Naive B cell (primary cell): ENCODE measurements around the gene C6orf136. TPM values are rescaled to one million over a fixed set of nuclear protein-coding genes. Genes with fewer than 3 reads are reported as not detected.
"Not testable (repeated sequence)": the region's sequence is repeated elsewhere in the genome, so short reads cannot be mapped to it uniquely, and the experiment has no call there.

Source experiments
- ATAC-seq, 2 donors: fragments of 150-1000 bp; cut with Tn5 transposase; 2 replicates each; pipeline ENCODE4 v1.10.0; 2021; ENCODE audit warnings: low read depth in 2 of 2, mild to moderate bottlenecking in 2 of 2, moderate library complexity in 2 of 2
- DNase-seq: peaks from one replicate; pipeline ENCODE4 v3.0.0; 2022
- H3K27ac Mint-ChIP-seq, 6 donors: one replicate each; pipeline ENCODE4 v1.8.0; 2020 to 2022; ENCODE audit warnings: mild to moderate bottlenecking in 6 of 6, mixed read lengths in 6 of 6, moderate library complexity in 5 of 6, inconsistent platforms in 2 of 6
- H3K27me3 Mint-ChIP-seq, 3 donors: one replicate each; pipeline ENCODE4 v1.8.0; 2021 to 2022; ENCODE audit warnings: mixed read lengths in 3 of 3, mild to moderate bottlenecking in 1 of 3
- H3K36me3 Mint-ChIP-seq, 2 donors: one replicate each; pipeline ENCODE4 v1.8.0; 2020 to 2022; ENCODE audit warnings: mixed read lengths in 2 of 2, inconsistent platforms in 1 of 2, mild to moderate bottlenecking in 1 of 2
- H3K4me1 Mint-ChIP-seq, 3 donors: one replicate each; pipeline ENCODE4 v1.8.0; 2020 to 2022; ENCODE audit warnings: mixed read lengths in 3 of 3, inconsistent platforms in 1 of 3, mild to moderate bottlenecking in 1 of 3, moderate library complexity in 1 of 3
- H3K4me3 Mint-ChIP-seq, 8 donors: one replicate each; pipeline ENCODE4 v1.8.0; 2020 to 2022; ENCODE audit warnings: mild to moderate bottlenecking in 8 of 8, mixed read lengths in 8 of 8, moderate library complexity in 8 of 8, inconsistent platforms in 2 of 8
- H3K9me3 Mint-ChIP-seq, 7 donors: one replicate each; pipeline ENCODE4 v1.8.0; 2020 to 2022; ENCODE audit warnings: mixed read lengths in 7 of 7, mild to moderate bottlenecking in 5 of 7, inconsistent platforms in 2 of 7, moderate library complexity in 1 of 7
- polyA plus RNA-seq, 6 donors: library from polyadenylated mRNA; unstranded; fragments of 300-500 nt; fragmentation: Illumina TruSeq; gene quantifications; one replicate each; pipeline ENCODE4 v1.2.3, GENCODE V29; 2021; ENCODE audit warnings: low read depth in 6 of 6

The C6orf136 gene
- polyA plus RNA-seq, 6 donors from 2014 or later = 8.1 to 15.5 (median 12.2) TPM

- Mint-ChIP-seq H3K27me3 (no peaks in the 10 kb centered on the region), H3K27ac (peak overlapping the region in 3 of 6 donors; percentile 40 to 85 (median 64)), H3K36me3 (peaks cover 11 to 50% of the 10 kb centered on the region in 2 donors), H3K4me3 (no peak overlapping the region), H3K9me3 (peaks cover 0 to 1% (median 0%) of the 10 kb centered on the region in 7 donors), H3K4me1 (peaks cover 6 to 13% (median 9%) of the 10 kb centered on the region in 3 donors)
- DNase-seq = no peak
- no peak for ATAC-seq
Measured at GRCh38 chr6:30654798-30655742, 8.1 kb downstream of the C6orf136 start.

GRCh38 chr6:30655743-30656094, 8.8 kb downstream of the C6orf136 start:
- Mint-ChIP-seq H3K4me3 (no peak overlapping the region), H3K27ac (peak overlapping the region in 1 of 6 donors; percentile 85), H3K4me1 (peaks cover 6 to 13% (median 9%) of the 10 kb centered on the region in 3 donors), H3K36me3 (peaks cover 11 to 53% of the 10 kb centered on the region in 2 donors), H3K27me3 (no peaks in the 10 kb centered on the region), H3K9me3 (peaks cover 0 to 1% (median 0%) of the 10 kb centered on the region in 7 donors)
- ATAC-seq (no peak), DNase-seq (no peak)

DNA sequence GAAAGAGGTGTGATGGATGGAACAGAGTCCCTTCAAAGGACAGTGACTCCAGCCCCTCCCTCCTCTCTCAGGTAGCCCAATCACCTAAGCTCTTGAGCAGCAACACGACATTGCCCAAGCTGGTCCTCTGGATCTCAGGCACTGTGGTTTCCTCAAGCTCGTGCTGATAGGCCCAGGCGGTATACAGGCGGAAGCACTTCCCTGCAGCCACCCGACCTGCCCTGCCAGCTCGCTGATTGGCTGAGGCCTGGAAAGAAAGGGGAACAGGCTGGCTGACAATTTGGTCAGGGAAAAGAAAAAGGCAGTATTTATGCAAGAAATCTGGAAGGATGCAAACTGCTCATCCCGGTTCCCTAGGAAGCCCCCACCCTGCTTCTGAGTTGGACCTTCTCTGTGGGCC, 9.6 kb downstream of the C6orf136 start:
- Mint-ChIP-seq H3K27ac (no peak overlapping the region), H3K9me3 (peaks cover 0 to 1% (median 0%) of the 10 kb centered on the region in 7 donors), H3K27me3 (no peaks in the 10 kb centered on the region), H3K4me3 (no peak overlapping the region), H3K4me1 (peaks cover 0 to 8% (median 2%) of the 10 kb centered on the region in 3 donors), H3K36me3 (peaks cover 12 to 56% of the 10 kb centered on the region in 2 donors)
- ATAC-seq = no peak
- no peak for DNase-seq

DNA sequence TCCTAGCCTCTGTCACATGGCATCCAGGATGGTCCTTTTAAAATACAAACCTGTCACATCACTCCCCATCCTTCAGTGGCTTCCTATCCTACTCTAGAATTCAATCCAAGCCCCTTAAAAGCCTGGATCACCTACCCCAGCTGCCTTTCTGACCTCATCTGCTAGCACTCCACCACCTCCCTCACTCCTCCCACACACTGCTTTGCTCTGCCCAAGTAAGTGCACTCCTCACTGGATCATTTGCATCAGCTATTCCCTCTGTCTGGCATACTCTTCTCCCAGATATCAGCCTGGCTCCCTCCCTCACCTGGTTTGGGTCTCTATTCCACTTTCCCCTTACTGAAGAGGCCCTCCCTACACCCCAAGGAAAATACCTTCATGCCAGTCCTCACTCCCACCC, 10.5 kb downstream of the C6orf136 start:
- Mint-ChIP-seq H3K27ac (no peak overlapping the region), H3K4me3 (no peak overlapping the region), H3K36me3 (peaks cover 22 to 62% of the 10 kb centered on the region in 2 donors), H3K9me3 (peaks cover 0 to 1% (median 0%) of the 10 kb centered on the region in 7 donors), H3K4me1 (peaks cover 0 to 8% (median 0%) of the 10 kb centered on the region in 3 donors), H3K27me3 (no peaks in the 10 kb centered on the region)
- ATAC-seq (no peak), DNase-seq (no peak)

DNA sequence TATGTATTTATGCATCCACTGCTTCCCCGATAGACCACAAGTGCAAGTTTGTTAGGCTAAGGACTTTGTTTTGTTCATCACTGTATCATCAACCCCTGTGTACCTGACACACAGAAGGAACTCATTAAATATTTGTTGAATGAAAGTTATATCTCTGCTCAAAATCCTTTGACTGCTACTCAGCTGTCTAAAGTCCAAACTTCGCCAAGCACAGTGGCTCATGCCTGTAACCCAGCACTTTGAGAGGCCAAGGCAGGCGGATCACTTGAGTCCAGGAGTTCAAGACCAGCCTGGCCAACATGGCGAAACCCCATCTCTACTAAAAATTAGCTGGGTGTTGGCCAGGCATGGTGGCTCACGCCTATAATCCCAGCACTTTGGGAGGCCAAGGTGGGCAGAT, 11.0 kb downstream of the C6orf136 start:
- DNase-seq, H3K9me3 Mint-ChIP-seq, H3K27ac Mint-ChIP-seq, H3K4me3 Mint-ChIP-seq, H3K27me3 Mint-ChIP-seq, ATAC-seq, H3K4me1 Mint-ChIP-seq: not testable (repeated sequence)
- peaks cover 26 to 66% of the 10 kb centered on the region in 2 donors for H3K36me3 Mint-ChIP-seq

DNA sequence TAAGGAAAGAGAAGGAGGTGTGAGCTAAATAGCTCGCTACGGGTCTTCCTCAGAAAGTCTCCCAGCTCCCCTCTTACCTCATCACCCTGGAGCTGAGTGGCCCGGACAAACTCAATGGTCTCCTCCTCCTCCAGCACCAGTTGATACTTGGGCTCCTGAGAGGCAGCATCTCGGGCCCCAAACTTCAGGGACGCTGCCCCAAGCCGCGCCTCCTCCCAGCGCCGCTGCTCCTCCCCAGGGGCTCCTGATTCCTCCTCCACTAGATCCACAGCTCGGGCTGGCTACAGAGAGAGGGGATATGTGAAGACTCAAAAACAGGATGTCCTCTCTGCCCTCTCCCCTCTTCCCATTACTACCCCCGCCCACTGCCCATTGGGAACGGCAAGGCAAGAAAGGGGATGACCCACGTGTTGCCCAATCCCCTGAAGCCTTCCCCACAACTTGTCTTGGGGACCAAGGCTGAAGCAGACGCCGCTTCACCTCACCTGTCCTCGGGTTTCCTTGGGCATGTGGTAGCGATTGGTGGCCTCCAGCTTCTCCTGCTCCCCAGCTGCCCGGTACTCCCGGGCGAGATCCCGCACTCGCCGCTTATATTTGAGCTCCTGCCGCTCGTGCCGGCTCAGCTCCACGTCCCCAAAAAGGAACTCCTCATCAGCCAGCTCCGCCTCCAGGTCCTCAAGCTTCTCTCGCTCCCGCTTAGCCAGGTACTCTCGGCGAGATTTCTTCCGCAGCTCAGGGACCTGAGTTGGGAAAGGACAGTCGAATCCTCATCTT, 18.2 kb downstream of the C6orf136 start:
- H3K4me1 Mint-ChIP-seq = peaks cover 0 to 6% (median 4%) of the 10 kb centered on the region in 3 donors

GRCh38 chr6:30666300-30666699, 19.4 kb downstream of the C6orf136 start:
- H3K36me3 Mint-ChIP-seq = peaks cover 27 to 40% of the 10 kb centered on the region in 2 donors
- H3K4me3 Mint-ChIP-seq, ATAC-seq, H3K27me3 Mint-ChIP-seq, DNase-seq, H3K9me3 Mint-ChIP-seq: not testable (repeated sequence)
- H3K27ac Mint-ChIP-seq = peak overlapping the region in 2 of 6 donors; percentile 15 to 30
- peaks cover 9 to 17% (median 11%) of the 10 kb centered on the region in 3 donors for H3K4me1 Mint-ChIP-seq

More for the DNA sequence above, 18.2 kb downstream of the C6orf136 start:
- ATAC-seq (no peak), DNase-seq (no peak)
- H3K27ac Mint-ChIP-seq = no peak overlapping the region
- H3K27me3 Mint-ChIP-seq = no peaks in the 10 kb centered on the region
- no peaks in the 10 kb centered on the region for H3K9me3 Mint-ChIP-seq
- peaks cover 22 to 32% of the 10 kb centered on the region in 2 donors for H3K36me3 Mint-ChIP-seq
- H3K4me3 Mint-ChIP-seq = no peak overlapping the region

GRCh38 chr6:30670760-30671527, 24.0 kb downstream of the C6orf136 start:
- DNase-seq (no peak), ATAC-seq (no peak)
- Mint-ChIP-seq H3K4me3 (peak overlapping the region; percentile 48 to 93 (median 82)), H3K9me3 (no peaks in the 10 kb centered on the region), H3K36me3 (peaks cover 12 to 14% of the 10 kb centered on the region in 2 donors), H3K27me3 (no peaks in the 10 kb centered on the region), H3K27ac (peak overlapping the region in 3 of 6 donors; percentile 45 to 77 (median 71)), H3K4me1 (peaks cover 21 to 33% (median 24%) of the 10 kb centered on the region in 3 donors)

GRCh38 chr6:30672445-30673253, 25.7 kb downstream of the C6orf136 start, which contains the start of gene DHX16:
Gene DHX16, minus strand, starts transcription at chr6:30673006. Its CDS starts 165 bp downstream, at chr6:30672841.
- Mint-ChIP-seq H3K4me3 (peak within 1 kb of the TSS; percentile 90 to 97 (median 93)), H3K36me3 (peaks cover 17 to 21% of the 10 kb centered on the region in 2 donors), H3K9me3 (no peaks in the 10 kb centered on the region), H3K27me3 (no peaks in the 10 kb centered on the region), H3K4me1 (peaks cover 27 to 43% (median 32%) of the 10 kb centered on the region in 3 donors), H3K27ac (peak within 1 kb of the TSS; percentile 81 to 96 (median 88))
- DNase-seq = peak; percentile 92
- peak; percentile 82 to 83 for ATAC-seq

DNA sequence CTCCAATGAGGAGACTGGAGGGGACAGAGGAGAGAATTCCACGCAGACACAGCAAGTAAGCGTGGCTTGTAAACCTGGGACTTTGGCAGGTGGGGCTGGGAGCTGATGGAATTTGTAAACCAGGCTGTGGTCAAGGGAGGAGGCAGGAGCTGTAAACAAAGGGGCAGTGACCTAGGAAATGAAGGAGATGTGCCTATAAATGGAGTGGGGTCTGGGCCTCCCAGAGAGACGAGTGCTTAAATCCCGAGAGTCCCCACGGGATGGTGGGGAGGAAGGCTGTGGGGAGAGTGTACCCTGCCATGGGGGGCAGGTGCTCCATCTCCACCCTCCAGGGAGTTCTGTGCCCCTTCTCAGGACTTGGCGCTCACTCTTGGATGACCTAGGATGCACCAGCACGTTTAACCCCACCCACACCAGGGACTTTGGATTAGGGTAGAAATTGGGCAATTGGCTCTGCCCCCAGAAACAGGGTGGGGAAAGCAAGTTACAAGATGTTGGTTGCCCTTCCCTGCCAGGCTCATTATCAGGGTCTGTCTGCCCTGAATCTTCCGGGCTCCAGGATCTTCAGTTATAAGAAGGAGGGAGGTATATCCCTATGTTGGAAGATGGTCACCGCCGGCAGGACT, 29.8 kb downstream of the C6orf136 start:
- no peak for DNase-seq
- ATAC-seq = no peak
- Mint-ChIP-seq H3K4me3 (peak overlapping the region in 2 of 8 donors; percentile 16 to 21), H3K4me1 (peaks cover 46 to 59% (median 48%) of the 10 kb centered on the region in 3 donors), H3K9me3 (no peaks in the 10 kb centered on the region), H3K27me3 (no peaks in the 10 kb centered on the region), H3K36me3 (peaks cover 8 to 29% of the 10 kb centered on the region in 2 donors), H3K27ac (peak overlapping the region; percentile 26 to 84 (median 70))

- peak; percentile 42 to 51 for ATAC-seq
- DNase-seq = peak; percentile 91
- Mint-ChIP-seq H3K9me3 (no peaks in the 10 kb centered on the region), H3K36me3 (peaks cover 8 to 44% of the 10 kb centered on the region in 2 donors), H3K27ac (peak overlapping the region in 5 of 6 donors; percentile 27 to 95 (median 83)), H3K4me1 (peaks cover 53 to 58% (median 54%) of the 10 kb centered on the region in 3 donors), H3K4me3 (peak overlapping the region; percentile 93 to 100 (median 98)), H3K27me3 (no peaks in the 10 kb centered on the region)
Measured at GRCh38 chr6:30678964-30679726, 32.2 kb downstream of the C6orf136 start.
